K562 (cell line): ENCODE data around the gene HTR3C. TPM values are rescaled to one million over a fixed set of nuclear protein-coding genes. Genes with fewer than 3 reads are reported as not detected.

Source experiments
- ATAC-seq: fragments of 200-7000 bp; cut with Tn5 transposase; 3 replicates; pipeline ENCODE4 v1.9.1; 2020; ENCODE audit warnings: moderate library complexity
- BruUV-seq: library from RNA; stranded (reverse); fragments of 400-500 nt; replicated peaks from 2 replicates; lab custom pipeline; 2021; lab: Mats Ljungman, UMichigan
- CTCF ChIA-PET: fragments of 300-600 bp; formaldehyde crosslinking; extraction: SDS; loops from one replicate; lab custom pipeline; 2021; ENCODE audit warnings: low intra/inter-chr PET ratio; lab: Yijun Ruan, JAX
- POLR2A ChIA-PET: fragments of 300-600, 350-650 bp; sonication (Branson Sonifier 250); formaldehyde crosslinking; extraction: SDS; loops from one replicate; lab custom pipeline; 2021; ENCODE audit warnings: antibody characterized with exemption, inconsistent platforms; lab: Yijun Ruan, JAX
- DNase-seq, 4 experiments: peaks; one replicate each; pipeline versions ENCODE4 v3.0.0 to v3.0.0-alpha.2; 2011 to 2018; ENCODE audit warnings: low spot score in 3 of 4, mixed read lengths in 3 of 4; ENCODE audit errors: extremely low read depth in 1 of 4
- FAIRE-seq: peaks from 2 replicates; lab custom pipeline; 2011; peaks lifted over from hg19 to GRCh38; lab: Jason Lieb, UNC
- H2AFZ ChIP-seq: 2 replicates; pipeline ENCODE4 v1.6.0; 2011; ENCODE audit warnings: low read depth, low read length, control low read depth, inconsistent platforms
- H3K27ac ChIP-seq: fragments of 200-600 bp; 3 replicates; pipeline ENCODE4 v1.8.0; 2011; ENCODE audit warnings: low read depth, mild to moderate bottlenecking, control low read depth, inconsistent platforms, low read length, moderate library complexity, mixed read lengths; ENCODE audit errors: extremely low read depth
- H3K27me3 ChIP-seq, 2 experiments: fragments of 300-600 bp in 1 of 2; 2 replicates in 1 of 2; 3 replicates in 1 of 2; pipeline versions ENCODE4 v1.6.0 to v1.8.0; 2011; ENCODE audit warnings: inconsistent platforms in 2 of 2, low read length in 2 of 2, mild to moderate bottlenecking in 1 of 2, mixed read lengths in 1 of 2, moderate library complexity in 1 of 2; ENCODE audit not compliant: control insufficient read depth in 2 of 2, insufficient read depth in 2 of 2
- H3K36me3 ChIP-seq: fragments of 300-600 bp; 3 replicates; pipeline ENCODE4 v1.8.0; 2011; ENCODE audit warnings: mild to moderate bottlenecking, low read length, inconsistent platforms; ENCODE audit not compliant: control insufficient read depth, insufficient read depth
- H3K4me1 ChIP-seq, 2 experiments: fragments of 200-600 bp in 1 of 2; replicated peaks in 1 of 2; 2 replicates in 1 of 2; 3 replicates in 1 of 2; pipeline versions ENCODE4 v1.5.1 to v1.8.0; 2011; ENCODE audit warnings: inconsistent platforms in 2 of 2, low read length in 2 of 2, mild to moderate bottlenecking in 1 of 2, mixed read lengths in 1 of 2, moderate library complexity in 1 of 2; ENCODE audit not compliant: control insufficient read depth in 2 of 2, insufficient read depth in 2 of 2
- H3K4me2 ChIP-seq: 2 replicates; pipeline ENCODE4 v1.6.1; 2011; ENCODE audit warnings: low read length, control low read depth, inconsistent platforms, mixed read lengths; ENCODE audit not compliant: insufficient read depth
- H3K4me3 ChIP-seq: fragments of 200-600 bp; sonication (generic), shearing (Covaris generic); 2 replicates; pipeline ENCODE4 v1.5.1; 2016; ENCODE audit warnings: control low read depth, inconsistent platforms
- H3K79me2 ChIP-seq: fragments of 200-600 bp; 3 replicates; pipeline ENCODE4 v1.8.0; 2011; ENCODE audit warnings: low read length, inconsistent platforms; ENCODE audit not compliant: control insufficient read depth, insufficient read depth
- H3K9ac ChIP-seq, 2 experiments: 2 replicates each; pipeline versions ENCODE4 v1.6.0 to v1.6.1; 2011; ENCODE audit warnings: low read depth in 2 of 2, low read length in 2 of 2, control low read depth in 1 of 2, inconsistent platforms in 1 of 2, mild to moderate bottlenecking in 1 of 2, mixed read lengths in 1 of 2; ENCODE audit not compliant: insufficient read depth in 1 of 2
- H3K9me1 ChIP-seq: one replicate; pipeline ENCODE4 v1.6.0; 2011; ENCODE audit warnings: inconsistent platforms, mild to moderate bottlenecking, low read length, moderate library complexity; ENCODE audit not compliant: control insufficient read depth, insufficient read depth
- H3K9me3 ChIP-seq: replicated peaks from 2 replicates; pipeline ENCODE4 v1.5.1; 2011; ENCODE audit warnings: low read depth, low read length, inconsistent platforms; ENCODE audit not compliant: control insufficient read depth, insufficient read depth
- H4K20me1 ChIP-seq: replicated peaks from 2 replicates; pipeline ENCODE4 v1.6.1; 2011; ENCODE audit warnings: low read length, inconsistent platforms, mixed read lengths; ENCODE audit not compliant: control insufficient read depth, insufficient read depth
- ARID1B ChIP-seq: fragments of 450-650 bp; IDR thresholded peaks from 2 replicates; pipeline ENCODE4 v1.6.1; 2016; ENCODE audit warnings: antibody characterized with exemption, mild to moderate bottlenecking, inconsistent platforms
- CCNT2 ChIP-seq: IDR thresholded peaks from 2 replicates; pipeline ENCODE4 v1.6.1; 2011; ENCODE audit warnings: borderline replicate concordance, low read depth, mild to moderate bottlenecking, moderate library complexity, mixed read lengths, low read length; ENCODE audit not compliant: insufficient read length; ENCODE audit errors: extremely low read depth
- CTBP1 ChIP-seq: fragments of 450-650 bp; IDR thresholded peaks from 2 replicates; pipeline ENCODE4 v1.6.1; 2016; ENCODE audit warnings: borderline replicate concordance
- GATA2 ChIP-seq: sonication (generic); formaldehyde crosslinking; IDR thresholded peaks from 2 replicates; pipeline ENCODE4 v1.4.0; 2020; ENCODE audit warnings: mild to moderate bottlenecking, missing genetic modification reagents
- L3MBTL2 ChIP-seq: fragments of 450-650 bp; IDR thresholded peaks from 2 replicates; pipeline ENCODE4 v1.6.1; 2016; ENCODE audit warnings: mild to moderate bottlenecking, moderate library complexity
- LEF1 ChIP-seq: fragments of 450-650 bp; IDR thresholded peaks from 2 replicates; pipeline ENCODE4 v1.6.1; 2016; ENCODE audit warnings: mild to moderate bottlenecking
- MEF2D ChIP-seq: conservative IDR thresholded peaks from 2 replicates; pipeline ENCODE4 v1.6.1; 2016; ENCODE audit warnings: low read depth, missing genetic modification characterization, missing compliant biosample characterization
- MTA2 ChIP-seq: fragments of 450-650 bp; IDR thresholded peaks from 2 replicates; pipeline ENCODE4 v1.6.1; 2016; ENCODE audit warnings: low read depth
- MTA3 ChIP-seq: fragments of 450-650 bp; formaldehyde crosslinking; IDR thresholded peaks from 2 replicates; pipeline ENCODE4 v1.6.1; 2017; ENCODE audit warnings: mild to moderate bottlenecking, borderline replicate concordance
- MYC ChIP-seq, 2 experiments: fragments of 250-450 bp in 1 of 2; sonication (Bioruptor Pico) in 1 of 2; IDR thresholded peaks; 2 replicates each; pipeline versions ENCODE4 v1.5.1 to v1.6.1; 2012 to 2021; ENCODE audit warnings: low read depth in 2 of 2, borderline replicate concordance in 1 of 2, improper control_type of control experiment in 1 of 2, low read length in 1 of 2, mild to moderate bottlenecking in 1 of 2, moderate library complexity in 1 of 2
- NR4A1 ChIP-seq, 2 experiments: fragments of 250-450 bp in 1 of 2; fragments of 450-650 bp in 1 of 2; sonication (Bioruptor Pico) in 1 of 2; IDR thresholded peaks; 2 replicates each; pipeline versions ENCODE4 v1.4.0 to v1.6.1; 2016 to 2020; ENCODE audit warnings: mild to moderate bottlenecking in 2 of 2, missing compliant biosample characterization in 1 of 2, missing genetic modification characterization in 1 of 2, moderate library complexity in 1 of 2
- SMARCA4 ChIP-seq: fragments of 450-650 bp; IDR thresholded peaks from 2 replicates; pipeline ENCODE4 v1.6.1; 2016
- TAL1 ChIP-seq: fragments of 450-650 bp; IDR thresholded peaks from 2 replicates; pipeline ENCODE4 v1.6.1; 2016; ENCODE audit warnings: mild to moderate bottlenecking
- TCF3 ChIP-seq: sonication (generic); formaldehyde crosslinking; IDR thresholded peaks from 2 replicates; pipeline ENCODE4 v1.4.0; 2020; ENCODE audit warnings: mild to moderate bottlenecking, missing genetic modification reagents
- ZNF263 ChIP-seq: sonication (generic); formaldehyde crosslinking; IDR thresholded peaks from 2 replicates; pipeline ENCODE4 v1.8.0; 2022; ENCODE audit warnings: mild to moderate bottlenecking, missing genetic modification reagents, borderline replicate concordance
- ZNF589 ChIP-seq: fragments of 200-800 bp; sonication (Bioruptor generic); IDR thresholded peaks from 2 replicates; pipeline ENCODE4 v1.6.1; 2016; ENCODE audit warnings: low read depth, missing genetic modification characterization, missing compliant biosample characterization
- ZNF785 ChIP-seq: fragments of 250-450 bp; sonication (Bioruptor Pico); IDR thresholded peaks from 2 replicates; pipeline ENCODE4 v1.4.0; 2020; ENCODE audit warnings: mild to moderate bottlenecking
- WGBS: fragments of 100-300 bp; shearing (Covaris generic); methylation state at CpG from one replicate; pipeline ENCODE4 v1.1.6; 2016; ENCODE audit warnings: low coverage, mixed read lengths; ENCODE audit not compliant: insufficient coverage; ENCODE audit errors: missing lambda C conversion rate; 5-methylcytosine and 5-hydroxymethylcytosine counted together
- in situ Hi-C: fragments of 300-500 bp; cut with MboI; formaldehyde crosslinking; loops from 4 replicates; pipeline ENCODE4 v1.15.0; 2018; ENCODE audit warnings: inconsistent platforms, mixed read lengths
- intact Hi-C: fragments of 100-400 bp; cut with micrococcal nuclease; formaldehyde crosslinking; loops from 2 replicates; pipeline ENCODE4 v1.14.2; 2022
- polyA plus RNA-seq, 8 experiments: library from polyadenylated mRNA; depleted of rRNA in 4 of 8; stranded (reverse) in 5 of 8; unstranded in 3 of 8; fragments of >200 nt; fragmentation: Nextera tagmentation in 2 of 8; fragmentation: Illumina TruSeq in 1 of 8; extraction: Ambion mirVana in 2 of 8; extraction: Trizol in 1 of 8; gene quantifications; 2 replicates each; pipeline versions ENCODE4 v1.2.1 to v1.2.3, GENCODE V29; 2011 to 2014; ENCODE audit warnings: inconsistent platforms in 1 of 8, missing spikeins in 1 of 8
- total RNA-seq, 7 experiments: library from RNA; depleted of rRNA in 6 of 7; stranded (reverse); fragments of >200 nt in 6 of 7; fragmentation: Illumina TruSeq in 2 of 7; extraction: Trizol in 2 of 7; gene quantifications; 2 replicates each; pipeline versions ENCODE4 v1.2.1 to v1.2.3, GENCODE V29; 2011 to 2021; ENCODE audit warnings: low replicate concordance in 1 of 7
- TF ChIP-seq, protein P1 (sequence below): fragments of 450-650 bp; IDR thresholded peaks from 2 replicates; pipeline ENCODE4 v1.6.1; 2017; ENCODE audit warnings: antibody characterized with exemption, mild to moderate bottlenecking

HTR3C gene
- total and polyA plus RNA-seq, 9 of the 15 experiments (the other 6 are each of a cell fraction or from before 2014, with no cell fraction given) = 0.04 to 0.06 TPM; not detected in 7

DNA sequence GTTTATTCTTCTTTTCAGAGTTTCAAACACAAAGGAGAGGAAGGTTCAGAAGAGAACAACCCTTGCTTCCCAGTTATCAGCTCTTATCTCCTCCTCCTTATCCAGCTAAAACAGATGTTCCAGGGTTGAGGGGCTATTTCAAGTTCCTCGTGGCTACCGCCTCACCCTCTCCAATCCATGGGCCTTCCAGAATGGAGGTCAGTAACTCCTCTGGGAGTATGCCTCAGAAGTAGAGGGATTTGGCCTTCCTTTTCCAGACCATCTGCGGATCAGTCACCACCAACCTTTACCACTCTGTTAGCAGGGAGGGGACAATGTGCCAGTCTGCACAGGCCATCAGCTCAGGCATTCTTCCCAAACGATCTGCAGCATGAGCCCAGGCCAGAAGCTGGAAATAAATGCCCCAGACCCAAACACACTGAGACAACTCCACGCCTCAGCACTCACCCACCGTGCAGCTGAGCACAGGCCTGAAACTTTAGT lies 14.8 kb downstream of the HTR3C start:
- Histone ChIP-seq H3K9me1 (no peaks in the 10 kb centered on the region), H2AFZ (peak overlapping the region; percentile 92), H3K27me3 (no peaks in the 10 kb centered on the region), H3K27ac (peak overlapping the region; percentile 66), H3K4me3 (no peak overlapping the region), H3K4me1 (peaks cover 9 to 11% of the 10 kb centered on the region in 2 experiments; a peak in 4 of 5 replicates), H3K4me2 (peak overlapping the region; percentile 45), H4K20me1 (no peaks in the 10 kb centered on the region), H3K36me3 (no peaks in the 10 kb centered on the region), H3K79me2 (no peaks in the 10 kb centered on the region), H3K9me3 (peaks cover 6% of the 10 kb centered on the region), H3K9ac (peak overlapping the region; percentile 37 to 45; a peak in 3 of 4 replicates)
- ATAC-seq = peak; percentile 83
- CTCF ChIA-PET = no interaction called here
- WGBS = 30% methylated on average over 6 of the region's 6 CpGs
- BruUV-seq = no TSS peak
- DNase-seq = peak; percentile 64 to 76 (median 69)
- FAIRE-seq = peak; percentile 74
- intact Hi-C loops = no loop called here
- POLR2A ChIA-PET = interaction anchor here (0.7 to 1.8 kb wide), 5 partner anchors 9 to 68 kb away, joined by 3 to 4 read pairs (median 3); partner anchors contain the start of genes ABCC5 and EIF2B5
- in situ Hi-C loops = no loop called here
- TF ChIP-seq ZNF263 (CRISPR knock-in tag) = 0 out of 2 replicates have a peak, but pooled peaks have one; percentile 35
- no peak for TF ChIP-seq ZNF785
- TF ChIP-seq, protein P1, sequence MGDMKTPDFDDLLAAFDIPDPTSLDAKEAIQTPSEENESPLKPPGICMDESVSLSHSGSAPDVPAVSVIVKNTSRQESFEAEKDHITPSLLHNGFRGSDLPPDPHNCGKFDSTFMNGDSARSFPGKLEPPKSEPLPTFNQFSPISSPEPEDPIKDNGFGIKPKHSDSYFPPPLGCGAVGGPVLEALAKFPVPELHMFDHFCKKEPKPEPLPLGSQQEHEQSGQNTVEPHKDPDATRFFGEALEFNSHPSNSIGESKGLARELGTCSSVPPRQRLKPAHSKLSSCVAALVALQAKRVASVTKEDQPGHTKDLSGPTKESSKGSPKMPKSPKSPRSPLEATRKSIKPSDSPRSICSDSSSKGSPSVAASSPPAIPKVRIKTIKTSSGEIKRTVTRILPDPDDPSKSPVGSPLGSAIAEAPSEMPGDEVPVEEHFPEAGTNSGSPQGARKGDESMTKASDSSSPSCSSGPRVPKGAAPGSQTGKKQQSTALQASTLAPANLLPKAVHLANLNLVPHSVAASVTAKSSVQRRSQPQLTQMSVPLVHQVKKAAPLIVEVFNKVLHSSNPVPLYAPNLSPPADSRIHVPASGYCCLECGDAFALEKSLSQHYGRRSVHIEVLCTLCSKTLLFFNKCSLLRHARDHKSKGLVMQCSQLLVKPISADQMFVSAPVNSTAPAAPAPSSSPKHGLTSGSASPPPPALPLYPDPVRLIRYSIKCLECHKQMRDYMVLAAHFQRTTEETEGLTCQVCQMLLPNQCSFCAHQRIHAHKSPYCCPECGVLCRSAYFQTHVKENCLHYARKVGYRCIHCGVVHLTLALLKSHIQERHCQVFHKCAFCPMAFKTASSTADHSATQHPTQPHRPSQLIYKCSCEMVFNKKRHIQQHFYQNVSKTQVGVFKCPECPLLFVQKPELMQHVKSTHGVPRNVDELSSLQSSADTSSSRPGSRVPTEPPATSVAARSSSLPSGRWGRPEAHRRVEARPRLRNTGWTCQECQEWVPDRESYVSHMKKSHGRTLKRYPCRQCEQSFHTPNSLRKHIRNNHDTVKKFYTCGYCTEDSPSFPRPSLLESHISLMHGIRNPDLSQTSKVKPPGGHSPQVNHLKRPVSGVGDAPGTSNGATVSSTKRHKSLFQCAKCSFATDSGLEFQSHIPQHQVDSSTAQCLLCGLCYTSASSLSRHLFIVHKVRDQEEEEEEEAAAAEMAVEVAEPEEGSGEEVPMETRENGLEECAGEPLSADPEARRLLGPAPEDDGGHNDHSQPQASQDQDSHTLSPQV = peak; percentile 67
- TF ChIP-seq NR4A1 (CRISPR knock-in tag; IDR thresholded peaks at IDR 0.05) = no peak
- peak; percentile 79 for TF ChIP-seq NR4A1 (tag; IDR thresholded peaks at IDR 0.05)
- peak; percentile 82 for TF ChIP-seq L3MBTL2
- peak; percentile 35 for TF ChIP-seq CCNT2
- TF ChIP-seq MEF2D (tag) = peak; percentile 66
- TF ChIP-seq ARID1B = peak; percentile 94
- peak; percentile 81; the same call in 1 of the 2 replicates for TF ChIP-seq MYC (IDR thresholded peaks at IDR 0.05; ENCODE audit: low read depth, low read length)
- TF ChIP-seq MYC (CRISPR knock-in tag; IDR thresholded peaks at IDR 0.05; ENCODE audit: borderline replicate concordance, low read depth) = no peak
- peak; percentile 71; the same call in 1 of the 2 replicates for TF ChIP-seq LEF1
- TF ChIP-seq MTA2 = peak; percentile 70
- TF ChIP-seq GATA2 (CRISPR knock-in tag) = peak; percentile 65; the same call in 1 of the 2 replicates
- TF ChIP-seq TAL1 = peak; percentile 83
- TF ChIP-seq CTBP1 = peak; percentile 28; the same call in 1 of the 2 replicates
- peak; percentile 52; the same call in 1 of the 2 replicates for TF ChIP-seq ZNF589 (CRISPR knock-in tag)
- TF ChIP-seq TCF3 = peak; percentile 85
- peak; percentile 89 for TF ChIP-seq SMARCA4
- TF ChIP-seq MTA3 = no peak
